ENCODE results near the gene LRRFIP2.

Gene LRRFIP2

DNA sequence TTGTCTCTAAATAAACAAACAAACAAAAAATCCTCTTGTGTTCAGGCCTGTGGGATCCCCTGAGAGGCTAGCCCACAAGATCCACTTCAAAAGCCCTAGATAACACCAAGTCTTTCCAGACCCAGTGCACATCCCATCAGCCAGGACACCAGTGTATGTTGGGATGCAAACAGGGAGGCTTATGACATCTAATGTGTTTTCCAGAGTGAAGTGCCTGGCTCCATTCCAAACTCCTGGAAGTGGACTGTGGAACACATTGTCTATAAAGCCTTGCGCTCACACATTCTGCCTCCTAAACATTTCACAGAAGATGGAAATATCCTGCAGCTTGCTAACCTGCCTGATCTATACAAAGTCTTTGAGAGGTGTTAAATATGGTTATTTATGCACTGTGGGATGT is 124.1 kb downstream of the LRRFIP2 start:
- TF ChIP-seq CTCF (conservative IDR thresholded peaks at IDR 0.05), result no peak

GRCh38 chr3:37042712-37043111 is 131.7 kb downstream of the LRRFIP2 start:
- peak overlapping the region; percentile 56 for H3K27ac ChIP-seq

More for the DNA sequence above, 124.1 kb downstream of the LRRFIP2 start:
- H3K27ac ChIP-seq, result no peak overlapping the region

GRCh38 chr3:37041546-37042195 is 132.7 kb downstream of the LRRFIP2 start:
- H3K27ac ChIP-seq, result peak overlapping the region; percentile 56
- TF ChIP-seq CTCF (conservative IDR thresholded peaks at IDR 0.05), result no peak

DNA sequence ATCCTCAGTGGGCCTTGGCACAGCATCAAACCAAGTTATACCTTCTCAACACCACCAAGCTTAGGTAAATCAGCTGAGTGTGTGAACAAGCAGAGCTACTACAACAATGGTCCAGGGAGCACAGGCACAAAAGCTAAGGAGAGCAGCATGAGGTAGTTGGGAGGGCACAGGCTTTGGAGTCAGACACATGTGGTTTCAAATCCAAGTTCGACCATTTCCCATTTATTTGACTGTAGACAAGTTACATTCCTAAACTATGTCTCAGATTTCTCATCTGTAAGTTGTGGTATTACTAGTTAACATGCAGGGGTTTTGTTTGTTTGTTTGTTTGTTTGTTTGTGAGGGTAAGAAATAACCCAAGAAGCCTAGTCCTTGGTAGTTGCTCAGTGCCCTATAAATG is 134.2 kb downstream of the LRRFIP2 start:
- H3K27ac ChIP-seq, result peak overlapping the region; percentile 56
- no peak for TF ChIP-seq CTCF (conservative IDR thresholded peaks at IDR 0.05)

GRCh38 chr3:37039161-37039846 is 135.1 kb downstream of the LRRFIP2 start:
- no peak overlapping the region for H3K27ac ChIP-seq
- no peak for TF ChIP-seq CTCF (conservative IDR thresholded peaks at IDR 0.05)

GRCh38 chr3:37037352-37037751 is 137.0 kb downstream of the LRRFIP2 start:
- no peak for TF ChIP-seq CTCF (conservative IDR thresholded peaks at IDR 0.05)
- no peak overlapping the region for H3K27ac ChIP-seq

DNA sequence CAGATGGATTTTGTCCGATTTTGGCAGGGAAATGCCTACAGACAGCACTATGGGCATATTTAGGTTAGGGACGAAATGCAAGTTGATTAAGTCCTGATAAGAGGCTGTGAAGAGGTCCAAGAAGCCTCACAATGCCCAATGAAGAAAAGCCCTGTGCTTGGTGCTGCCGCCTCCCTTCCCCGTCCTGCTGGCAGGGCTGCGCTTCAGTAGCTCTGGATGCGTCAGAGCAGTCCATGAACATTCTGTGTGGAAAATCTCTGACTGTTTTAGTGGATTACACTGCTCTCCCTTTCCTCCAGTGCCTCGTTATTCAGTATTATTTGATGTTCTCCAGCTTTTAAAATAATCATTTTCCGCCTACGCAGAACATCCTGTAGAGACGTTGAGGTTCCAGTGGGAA is 141.4 kb downstream of the LRRFIP2 start:
- no peak overlapping the region for H3K27ac ChIP-seq
- no peak for TF ChIP-seq CTCF (conservative IDR thresholded peaks at IDR 0.05)

DNA sequence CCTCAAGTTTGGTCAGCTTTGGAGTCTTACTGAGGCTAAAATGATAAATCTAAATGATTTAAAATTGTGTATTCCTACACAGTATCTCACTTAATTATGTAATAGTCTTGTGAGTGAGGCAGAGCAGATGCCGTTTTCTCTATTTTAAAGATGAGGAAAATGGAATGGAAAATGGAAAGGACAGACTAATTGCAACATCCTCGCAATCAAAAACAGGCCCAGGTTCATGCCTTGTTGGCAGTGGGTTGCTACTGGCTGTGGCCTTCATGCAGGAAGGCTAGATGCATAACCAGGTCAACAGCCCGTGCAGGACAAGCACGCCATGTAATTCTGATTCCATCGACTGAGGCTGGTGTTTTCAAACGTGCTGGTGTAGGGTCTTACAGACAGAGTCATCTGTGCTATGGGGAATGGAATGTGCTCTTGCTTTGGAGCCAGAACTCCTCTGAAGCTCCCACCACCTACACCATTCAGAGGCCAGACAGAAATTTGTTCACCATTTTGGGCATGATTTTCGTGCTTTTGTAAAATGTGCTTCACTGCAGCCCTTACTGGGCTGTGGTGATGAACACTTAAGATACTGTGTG is 143.2 kb downstream of the LRRFIP2 start:
- TF ChIP-seq CTCF (conservative IDR thresholded peaks at IDR 0.05), result no peak
- no peak overlapping the region for H3K27ac ChIP-seq
